Right cardiac atrium (tissue), 5 donors: ENCODE measurements around the gene EFHC2. TPM values are rescaled to one million over a fixed set of nuclear protein-coding genes. Genes with fewer than 3 reads are reported as not detected.
"Not testable (repeated sequence)": the region's sequence is repeated elsewhere in the genome, so short reads cannot be mapped to it uniquely, and the experiment has no call there.

Source experiments
- ATAC-seq, 2 donors: fragments of 200-7000 bp; cut with Tn5 transposase; one replicate each; pipeline versions ENCODE4 v1.8.0 to v1.9.1; 2020; ENCODE audit warnings: moderate library complexity in 2 of 2, mild to moderate bottlenecking in 1 of 2
- DNase-seq, 3 donors: peaks; one replicate each; pipeline ENCODE4 v3.0.0-alpha.2; 2020
- H3K27ac ChIP-seq: one replicate; pipeline ENCODE4 v1.5.1; 2013; ENCODE audit warnings: mild to moderate bottlenecking, low read length, control low read depth, moderate library complexity
- H3K27me3 ChIP-seq: one replicate; pipeline ENCODE4 v1.6.1; 2013; ENCODE audit not compliant: control insufficient read depth, insufficient read depth
- H3K4me1 ChIP-seq: one replicate; pipeline ENCODE4 v1.6.1; 2013; ENCODE audit warnings: low read length; ENCODE audit not compliant: control insufficient read depth, insufficient read depth
- H3K4me3 ChIP-seq: one replicate; pipeline ENCODE4 v1.5.1; 2013; ENCODE audit warnings: low read length, control low read depth
- H3K9me3 ChIP-seq: one replicate; pipeline ENCODE4 v1.6.1; 2013; ENCODE audit warnings: low read length; ENCODE audit not compliant: control insufficient read depth
- WGBS: extraction: QIAGEN DNeasy Blood & Tissue Kit; methylation state at CpG from one replicate; pipeline ENCODE4 v1.1.7; 2013; 5-methylcytosine and 5-hydroxymethylcytosine counted together
- intact Hi-C, 4 donors: fragments of 100-400 bp; cut with DNase I; formaldehyde crosslinking; loops; one replicate each; pipeline versions ENCODE4 v1.11.0 to v1.14.0; 2022 to 2023
- polyA plus RNA-seq: library from polyadenylated mRNA; stranded (reverse); fragments of 200-250 nt; gene quantifications from one replicate; pipeline ENCODE4 v1.2.3, GENCODE V29; 2013
- total RNA-seq, 4 donors: library from RNA; stranded (reverse); fragmentation: NEBNext Ultra II Directional; extraction: Animal tissue kit (Norgen Biotek cat#: 25700); gene quantifications; one replicate each; pipeline ENCODE4 v1.2.1, GENCODE V29; 2021
- donor health status: healthy with polysubstance abuse.
- donor health status: DM: no; HTN: yes; CAD: no.
- donor health status: DM: no; HTN: no; CAD: no.
- donor health status: DM: no; HTN: yes; CAD: no; lungs with severe emphysema.
- donor health status: DM: yes; HTN: yes; CAD: no.

Gene EFHC2
- total and polyA plus RNA-seq, 5 donors: 4.7 to 9.5 (median 6.6) TPM

DNA sequence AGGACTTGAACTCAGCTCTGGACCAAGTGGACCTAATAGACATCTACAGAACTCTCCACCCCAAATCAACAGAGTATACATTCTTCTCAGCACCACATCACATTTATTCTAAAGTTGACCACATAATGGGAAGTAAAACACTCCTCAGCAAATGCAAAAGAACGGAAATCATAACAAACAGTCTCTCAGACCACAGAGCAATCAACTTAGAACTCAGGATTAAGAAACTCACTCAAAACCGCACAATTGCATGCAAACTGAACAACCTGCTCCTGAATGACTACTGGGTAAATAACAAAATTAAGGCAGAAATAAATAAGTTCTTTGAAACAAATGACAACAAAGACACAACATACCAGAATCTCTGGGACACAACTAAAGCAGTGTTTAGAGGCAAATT lies 87.7 kb downstream of the EFHC2 start:
- H3K4me1 ChIP-seq, H3K27me3 ChIP-seq, ATAC-seq, H3K4me3 ChIP-seq, H3K9me3 ChIP-seq, intact Hi-C loops, DNase-seq, H3K27ac ChIP-seq: not testable (repeated sequence)
- WGBS: 92% methylated on average over 2 of the region's 2 CpGs

DNA sequence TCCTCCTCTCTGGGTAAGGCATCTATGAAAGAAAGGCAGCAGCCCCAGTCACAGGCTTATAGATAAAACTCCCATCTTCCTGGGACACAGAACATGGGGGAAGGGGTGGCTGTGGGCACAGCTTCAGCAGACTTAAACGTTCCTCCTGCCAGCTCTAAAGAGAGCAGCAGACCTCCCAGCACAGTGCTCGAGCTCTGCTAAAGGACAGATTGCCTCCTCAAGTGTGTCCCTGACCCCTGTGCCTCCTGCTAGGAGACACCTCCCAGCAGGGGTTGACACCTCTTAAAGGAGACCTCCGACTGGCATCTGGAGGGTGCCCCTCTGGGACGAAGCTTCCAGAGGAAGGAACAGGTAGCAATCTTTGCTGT lies 89.9 kb downstream of the EFHC2 start:
- DNase-seq (no peak), ATAC-seq (no peak)
- H3K4me3 ChIP-seq: peak overlapping the region; percentile 40
- no peaks in the 10 kb centered on the region for H3K9me3 ChIP-seq
- H3K27ac ChIP-seq: no peak overlapping the region
- peaks cover 2% of the 10 kb centered on the region for H3K4me1 ChIP-seq
- intact Hi-C loops: no loop called here
- no peaks in the 10 kb centered on the region for H3K27me3 ChIP-seq
- 28% methylated on average over 4 of the region's 4 CpGs for WGBS

DNA sequence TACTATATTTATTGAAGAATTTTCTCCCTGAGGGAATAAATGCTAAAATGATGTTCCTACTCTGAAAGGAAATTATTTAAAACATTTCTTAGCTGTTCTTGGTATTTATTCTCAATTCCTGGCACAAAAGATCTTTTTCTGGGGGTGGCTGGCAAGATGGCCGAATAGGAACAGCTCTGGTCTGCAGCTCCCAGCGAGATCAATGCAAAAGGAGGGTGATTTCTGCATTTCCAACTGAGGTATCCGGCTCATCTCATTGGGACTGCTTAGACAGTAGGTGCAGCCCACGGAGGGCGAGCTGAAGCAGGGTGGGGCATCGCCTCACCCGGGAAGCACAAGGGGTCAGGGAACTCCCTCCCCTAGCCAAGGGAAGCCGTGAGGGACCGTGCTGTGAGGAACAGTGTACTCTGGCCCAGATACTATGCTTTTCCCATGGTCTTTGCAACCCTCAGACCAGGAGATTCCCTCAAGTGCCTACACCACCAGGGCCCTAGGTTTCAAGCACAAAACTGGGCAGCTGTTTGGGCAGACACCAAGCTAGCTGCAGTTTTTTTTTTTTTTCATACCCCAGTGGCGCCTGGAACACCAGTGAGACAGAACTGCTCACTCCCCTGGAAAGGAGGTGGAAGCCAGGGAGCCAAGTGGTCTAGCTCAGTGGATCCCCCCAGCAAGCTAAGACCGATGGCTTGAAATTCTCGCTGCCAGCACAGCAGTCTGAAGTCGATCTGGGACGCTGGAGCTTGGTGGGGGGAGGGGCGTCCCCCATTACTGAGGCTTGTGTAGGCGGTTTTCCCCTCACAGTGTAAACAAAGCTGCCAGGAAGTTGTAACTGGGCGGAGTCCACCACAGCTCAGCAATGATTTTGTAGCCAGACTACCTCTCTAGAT lies 90.5 kb downstream of the EFHC2 start:
- H3K4me1 ChIP-seq, H3K27ac ChIP-seq, intact Hi-C loops, H3K9me3 ChIP-seq, H3K27me3 ChIP-seq: not testable (repeated sequence)
- peak overlapping the region; percentile 40 for H3K4me3 ChIP-seq
- WGBS: 23% methylated on average over 17 of the region's 17 CpGs
- ATAC-seq (peak in 1 of 2 donors; percentile 64), DNase-seq (peak; percentile 45 to 81 (median 77))

DNA sequence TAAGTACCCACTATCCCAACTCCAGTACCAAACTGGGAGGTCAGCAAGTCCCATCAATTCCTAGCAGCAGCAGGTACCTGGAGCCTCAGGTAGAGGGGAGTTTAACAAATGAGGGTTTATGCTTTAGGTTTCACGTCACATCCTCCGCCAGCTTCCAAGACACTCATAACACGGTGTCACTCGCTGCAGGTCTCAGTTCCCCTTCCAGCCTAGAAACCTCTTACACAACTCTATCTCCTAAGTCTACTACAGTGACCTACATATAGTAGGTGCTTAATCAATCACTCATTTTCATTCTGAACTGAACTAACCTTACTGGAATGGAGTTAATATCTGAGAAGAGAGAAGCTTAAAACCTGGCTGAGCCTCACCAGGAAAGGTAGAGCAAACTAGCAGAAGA lies 96.0 kb downstream of the EFHC2 start:
- intact Hi-C loops: no loop called here
- 95% methylated on average over 4 of the region's 4 CpGs for WGBS

DNA sequence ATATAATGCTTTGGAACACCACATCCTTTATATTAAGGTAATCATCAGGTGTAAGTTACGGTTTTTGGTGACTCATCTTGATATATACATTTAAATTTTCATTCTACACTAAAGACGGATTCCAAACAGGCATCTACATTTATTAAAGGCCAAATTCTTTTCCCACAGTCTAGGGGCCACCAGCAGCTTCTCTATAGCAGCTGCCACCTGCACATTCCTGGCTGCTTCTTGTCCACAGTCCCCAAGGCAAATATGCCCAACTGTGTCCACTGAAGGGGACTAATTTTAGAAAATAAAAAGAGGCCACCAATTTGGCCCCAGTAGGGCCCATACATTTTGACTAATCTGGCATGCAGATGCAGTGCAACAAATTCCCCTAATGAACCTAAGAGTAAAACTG lies 96.6 kb downstream of the EFHC2 start:
- no peaks in the 10 kb centered on the region for H3K27me3 ChIP-seq
- DNase-seq: no peak
- intact Hi-C loops: no loop called here
- no peak for ATAC-seq
- no peaks in the 10 kb centered on the region for H3K4me1 ChIP-seq
- H3K4me3 ChIP-seq: no peak overlapping the region
- WGBS: 86% methylated on average over 2 of the region's 2 CpGs
- H3K9me3 ChIP-seq: no peaks in the 10 kb centered on the region
- H3K27ac ChIP-seq: no peak overlapping the region

More for the DNA sequence above, 96.0 kb downstream of the EFHC2 start:
- Histone ChIP-seq H3K4me1 (no peaks in the 10 kb centered on the region), H3K27me3 (no peaks in the 10 kb centered on the region), H3K9me3 (no peaks in the 10 kb centered on the region), H3K27ac (no peak overlapping the region), H3K4me3 (no peak overlapping the region)
- DNase-seq: no peak
- no peak for ATAC-seq

DNA sequence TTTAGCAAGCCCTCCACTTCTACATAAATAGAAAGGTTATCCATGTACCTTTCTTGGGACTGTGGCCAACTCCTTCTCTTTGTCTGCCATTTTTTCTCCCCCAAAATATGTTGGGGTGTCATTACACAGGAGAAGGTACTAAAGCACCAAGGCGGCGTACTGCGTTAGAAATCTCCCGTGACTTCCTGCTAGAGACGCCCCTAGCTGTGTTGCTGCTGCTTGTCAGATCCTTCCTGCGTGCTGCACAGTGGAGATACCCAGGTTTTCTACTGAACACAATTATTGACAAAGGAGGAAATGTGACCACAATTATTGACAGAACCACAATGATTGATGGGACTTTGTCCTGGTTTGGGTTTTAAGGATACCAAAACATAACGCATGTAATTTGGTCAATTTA lies 97.7 kb downstream of the EFHC2 start:
- intact Hi-C loops: no loop called here
- Histone ChIP-seq H3K27me3 (no peaks in the 10 kb centered on the region), H3K4me3 (no peak overlapping the region), H3K9me3 (no peaks in the 10 kb centered on the region), H3K27ac (no peak overlapping the region), H3K4me1 (no peaks in the 10 kb centered on the region)
- no peak for DNase-seq
- WGBS: 74% methylated on average over 7 of the region's 7 CpGs
- ATAC-seq: no peak

DNA sequence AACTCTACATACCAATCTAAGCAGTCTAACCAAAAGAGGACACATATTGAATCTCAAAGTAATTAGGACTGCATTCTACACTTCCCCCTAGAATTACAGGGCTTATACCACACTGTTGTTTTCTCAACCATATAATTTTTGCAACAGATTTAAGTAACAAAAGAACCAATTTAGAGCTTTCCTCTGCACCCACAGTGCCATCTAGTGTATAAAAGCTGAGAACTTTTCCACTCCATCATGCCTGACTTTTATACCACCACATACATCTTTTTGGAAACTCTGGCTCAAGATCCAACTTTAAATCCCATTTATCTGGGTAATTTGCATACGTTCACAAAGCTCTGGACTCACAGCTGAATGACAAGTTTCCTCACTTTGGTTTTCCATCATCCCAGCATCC lies 99.5 kb downstream of the EFHC2 start:
- Histone ChIP-seq H3K27me3 (no peaks in the 10 kb centered on the region), H3K4me3 (no peak overlapping the region), H3K27ac (no peak overlapping the region), H3K9me3 (no peaks in the 10 kb centered on the region), H3K4me1 (no peaks in the 10 kb centered on the region)
- WGBS: 35% methylated on average over 1 of the region's 1 CpG
- DNase-seq: no peak
- ATAC-seq: no peak
- intact Hi-C loops: no loop called here

DNA sequence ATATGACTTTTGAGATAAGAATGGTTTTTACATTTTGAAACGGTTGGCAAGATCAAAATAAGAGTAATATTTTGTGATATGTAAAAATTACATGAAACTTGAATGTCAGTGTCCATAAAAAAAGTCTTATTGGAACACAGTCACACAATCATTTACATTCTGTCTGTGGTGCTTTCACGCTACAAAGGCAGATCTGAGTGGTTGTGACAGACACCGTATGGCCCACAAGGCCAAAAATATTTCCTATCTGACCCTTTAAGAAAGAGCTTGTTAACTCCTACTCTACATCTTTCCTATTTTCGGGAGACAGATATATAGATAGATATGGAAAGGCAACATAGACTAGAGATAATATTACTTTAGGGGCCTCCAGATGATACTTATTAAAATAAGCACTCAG lies 101.9 kb downstream of the EFHC2 start:
- intact Hi-C loops: no loop called here
- Histone ChIP-seq H3K27ac (no peak overlapping the region), H3K4me3 (no peak overlapping the region), H3K4me1 (no peaks in the 10 kb centered on the region), H3K9me3 (no peaks in the 10 kb centered on the region), H3K27me3 (no peaks in the 10 kb centered on the region)
- DNase-seq (no peak), ATAC-seq (no peak)
- 80% methylated on average over 4 of the region's 4 CpGs for WGBS

DNA sequence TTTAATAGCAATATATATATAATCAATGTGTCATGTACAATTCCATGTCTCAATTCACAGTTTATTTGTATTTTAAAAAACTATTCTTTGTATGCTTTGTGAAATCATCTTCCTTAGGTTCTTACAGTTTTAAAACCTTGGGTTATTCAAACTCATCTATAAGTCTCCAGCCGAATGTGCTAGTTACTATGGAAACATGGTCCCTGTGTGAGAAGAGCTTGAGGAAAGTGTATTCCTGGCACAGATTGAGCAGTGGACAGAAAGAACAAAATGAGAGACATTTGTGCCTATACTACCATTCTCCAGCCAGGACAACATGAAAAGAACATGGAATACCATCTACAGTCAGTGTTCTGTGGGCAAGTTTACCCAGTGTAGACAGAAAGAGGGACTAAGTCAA lies 103.4 kb downstream of the EFHC2 start:
- ATAC-seq: no peak
- DNase-seq: no peak
- Histone ChIP-seq H3K4me1 (no peaks in the 10 kb centered on the region), H3K27ac (no peak overlapping the region), H3K9me3 (no peaks in the 10 kb centered on the region), H3K4me3 (no peak overlapping the region), H3K27me3 (no peaks in the 10 kb centered on the region)
- intact Hi-C loops: no loop called here
- 84% methylated on average over 1 of the region's 1 CpG for WGBS

DNA sequence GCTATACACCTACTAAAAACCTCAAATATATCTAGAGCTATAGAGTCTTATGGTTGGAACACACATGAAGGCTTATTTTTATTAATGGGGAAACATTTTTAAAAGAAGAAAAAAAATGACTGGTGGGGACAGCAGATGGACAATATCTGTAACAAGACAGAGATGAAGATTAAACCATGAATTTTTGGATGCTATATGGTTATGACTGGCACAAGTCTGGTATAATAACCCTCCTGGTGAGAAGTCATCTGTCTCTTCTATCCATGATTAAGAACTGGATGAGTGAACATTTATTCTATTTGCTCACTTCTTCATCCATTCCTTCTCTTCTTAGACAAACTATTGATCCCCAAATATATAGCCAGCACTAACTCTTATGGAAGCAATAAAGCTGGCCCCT lies 104.4 kb downstream of the EFHC2 start:
- intact Hi-C loops: no loop called here
- no peaks in the 10 kb centered on the region for H3K4me1 ChIP-seq

DNA sequence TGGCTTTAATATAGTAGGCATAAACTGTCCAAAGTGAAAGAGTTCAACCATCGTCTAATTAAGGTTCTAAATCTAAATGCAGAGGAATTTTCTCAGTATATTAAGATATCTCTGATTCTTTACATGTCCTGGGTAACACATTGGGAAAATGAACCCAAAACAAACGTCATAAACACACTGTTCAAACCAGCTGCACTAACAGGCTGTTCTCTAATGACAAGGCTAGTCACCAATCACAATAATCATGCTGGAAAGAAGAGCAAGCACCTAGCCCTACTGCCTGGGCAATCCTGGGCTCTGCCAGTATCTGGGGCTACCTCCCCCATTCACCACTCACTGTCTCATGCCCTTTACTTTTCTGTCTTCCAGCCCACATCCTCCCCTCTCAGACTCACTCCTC lies 107.9 kb downstream of the EFHC2 start:
- no peak overlapping the region for H3K4me3 ChIP-seq
- no peaks in the 10 kb centered on the region for H3K27me3 ChIP-seq
- no peaks in the 10 kb centered on the region for H3K9me3 ChIP-seq
- no peak for DNase-seq
- no peak overlapping the region for H3K27ac ChIP-seq
- intact Hi-C loops: no loop called here
- no peak for ATAC-seq
- 74% methylated on average over 2 of the region's 2 CpGs for WGBS
- H3K4me1 ChIP-seq: no peaks in the 10 kb centered on the region

More for the DNA sequence above, 104.4 kb downstream of the EFHC2 start:
- H3K27me3 ChIP-seq: no peaks in the 10 kb centered on the region
- ATAC-seq (no peak), DNase-seq (no peak)
- H3K9me3 ChIP-seq: no peaks in the 10 kb centered on the region
- H3K27ac ChIP-seq: no peak overlapping the region
- no peak overlapping the region for H3K4me3 ChIP-seq

DNA sequence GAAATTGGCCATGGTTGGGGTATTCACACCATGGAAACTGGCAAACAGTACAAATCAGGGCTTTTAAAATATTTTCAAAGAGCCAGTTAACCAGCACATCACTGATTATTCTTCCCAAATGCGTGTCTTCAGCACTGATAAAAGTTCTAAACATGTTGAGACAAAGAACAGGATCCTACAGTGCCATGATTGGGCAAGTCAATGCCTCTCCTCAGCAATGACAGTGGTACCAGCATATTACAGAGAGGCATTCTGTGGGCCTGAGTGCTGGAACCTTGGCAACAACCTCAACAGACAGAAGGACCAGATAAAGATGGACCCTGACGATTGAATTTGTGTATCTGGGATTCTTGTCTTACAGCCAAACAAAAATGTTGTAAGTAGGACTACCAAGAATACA lies 108.9 kb downstream of the EFHC2 start:
- Histone ChIP-seq H3K4me3 (no peak overlapping the region), H3K27ac (no peak overlapping the region), H3K4me1 (no peaks in the 10 kb centered on the region), H3K27me3 (no peaks in the 10 kb centered on the region), H3K9me3 (no peaks in the 10 kb centered on the region)
- WGBS: 41% methylated on average over 2 of the region's 2 CpGs
- no peak for ATAC-seq
- DNase-seq: no peak
- intact Hi-C loops: no loop called here
